Heart left ventricle (tissue), 13 donors: ENCODE results near the gene IL23R.

ENCODE experiments used
- POLR2A ChIP-seq, 2 donors: fragments of 450-650 bp; IDR thresholded peaks; one replicate each; pipeline ENCODE4 v1.6.1; 2017; ENCODE audit warnings: antibody characterized with exemption in 2 of 2, mild to moderate bottlenecking in 2 of 2, moderate library complexity in 2 of 2
- TF ChIP-seq, protein P1 (sequence below), 12 donors: fragments of 200-600 bp; sonication (generic) in 4 of 12; IDR thresholded peaks; one replicate each; pipeline versions ENCODE4 v1.5.0 to v1.8.0; 2018 to 2022; ENCODE audit warnings: antibody characterized with exemption in 12 of 12, mild to moderate bottlenecking in 5 of 12
- donor health status: ischemic (EF 13 %, LVEDD 7.1; RV severe dilation, severe dysfunction).
- donor health status: DM: no; HTN: yes; CAD: no.
- donor health status: DM: no; HTN: no; CAD: no.
- donor health status: ischemic (EF 25% LVEDD 6.9; RV normal size, moderate dysfunction).
- donor health status: ischemic (EF 25% LVEDD 5.7; RV mildly dilated, moderate dysfunction).
- donor health status: ischemic (EF 35%, LVEDD 5.7; RV mildly dilated, moderate dysfunction).
- donor health status: nonischemic (EF 11% LVEDD 7.7; RV severe dilation, severe dysfunction).
- donor health status: DM: yes; HTN: yes; CAD: no.
- donor health status: PGD.
- donor health status: ischemic (EF 29% LVEDD 5.4; RV normal size, mild dysfunction).
- donor health status: nonischemic (EF 23%, LVEDD 6.1; RV moderate dilation, normal function).

DNA sequence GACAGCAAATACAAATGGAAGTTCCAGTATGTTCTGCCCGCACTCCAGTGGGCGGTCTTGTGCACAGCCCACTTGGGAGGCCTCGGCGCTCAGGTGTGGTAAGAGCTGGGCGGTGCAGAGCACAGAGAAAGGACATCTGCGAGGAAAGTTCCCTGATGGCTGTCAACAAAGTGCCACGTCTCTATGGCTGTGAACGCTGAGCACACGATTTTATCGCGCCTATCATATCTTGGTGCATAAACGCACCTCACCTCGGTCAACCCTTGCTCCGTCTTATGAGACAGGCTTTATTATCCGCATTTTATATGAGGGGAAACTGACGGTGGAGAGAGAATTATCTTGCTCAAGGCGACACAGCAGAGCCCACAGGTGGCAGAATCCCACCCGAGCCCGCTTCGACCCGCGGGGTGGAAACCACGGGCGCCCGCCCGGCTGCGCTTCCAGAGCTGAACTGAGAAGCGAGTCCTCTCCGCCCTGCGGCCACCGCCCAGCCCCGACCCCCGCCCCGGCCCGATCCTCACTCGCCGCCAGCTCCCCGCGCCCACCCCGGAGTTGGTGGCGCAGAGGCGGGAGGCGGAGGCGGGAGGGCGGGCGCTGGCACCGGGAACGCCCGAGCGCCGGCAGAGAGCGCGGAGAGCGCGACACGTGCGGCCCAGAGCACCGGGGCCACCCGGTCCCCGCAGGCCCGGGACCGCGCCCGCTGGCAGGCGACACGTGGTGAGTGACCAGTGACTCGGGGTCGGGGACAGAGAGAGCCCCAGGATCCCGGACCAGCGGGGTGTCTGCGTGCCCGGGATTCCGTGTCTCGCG, 141.2 kb downstream of the IL23R start, which contains the start of gene IL12RB2:
- TF ChIP-seq, protein P1, sequence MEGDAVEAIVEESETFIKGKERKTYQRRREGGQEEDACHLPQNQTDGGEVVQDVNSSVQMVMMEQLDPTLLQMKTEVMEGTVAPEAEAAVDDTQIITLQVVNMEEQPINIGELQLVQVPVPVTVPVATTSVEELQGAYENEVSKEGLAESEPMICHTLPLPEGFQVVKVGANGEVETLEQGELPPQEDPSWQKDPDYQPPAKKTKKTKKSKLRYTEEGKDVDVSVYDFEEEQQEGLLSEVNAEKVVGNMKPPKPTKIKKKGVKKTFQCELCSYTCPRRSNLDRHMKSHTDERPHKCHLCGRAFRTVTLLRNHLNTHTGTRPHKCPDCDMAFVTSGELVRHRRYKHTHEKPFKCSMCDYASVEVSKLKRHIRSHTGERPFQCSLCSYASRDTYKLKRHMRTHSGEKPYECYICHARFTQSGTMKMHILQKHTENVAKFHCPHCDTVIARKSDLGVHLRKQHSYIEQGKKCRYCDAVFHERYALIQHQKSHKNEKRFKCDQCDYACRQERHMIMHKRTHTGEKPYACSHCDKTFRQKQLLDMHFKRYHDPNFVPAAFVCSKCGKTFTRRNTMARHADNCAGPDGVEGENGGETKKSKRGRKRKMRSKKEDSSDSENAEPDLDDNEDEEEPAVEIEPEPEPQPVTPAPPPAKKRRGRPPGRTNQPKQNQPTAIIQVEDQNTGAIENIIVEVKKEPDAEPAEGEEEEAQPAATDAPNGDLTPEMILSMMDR (IDR thresholded peaks at IDR 0.05) = no peak
- TF ChIP-seq POLR2A (IDR thresholded peaks at IDR 0.05) = no peak
